ENCODE measurements around the gene DNAJC3.
A peak's percentile ranks its signal among the peaks of the same experiment; 100 is the strongest.
"Not testable (repeated sequence)": the region's sequence is repeated elsewhere in the genome, so short reads cannot be mapped to it uniquely, and the experiment has no call there.

The DNAJC3 gene

GRCh38 chr13:95676762-95677563 is at the start of gene DNAJC3:
Gene DNAJC3 (plus strand): TSS chr13:95677139. CDS start chr13:95677256, 117 bp downstream.
- DNase-seq (ENCODE audit: low read depth, low spot score): peak; percentile 100

- no peak for DNase-seq (ENCODE audit: low read depth, low spot score)
Measured at GRCh38 chr13:95627590-95627989, 49.3 kb upstream of the DNAJC3 start.

- no peak for DNase-seq (ENCODE audit: low read depth, low spot score)
Measured at GRCh38 chr13:95628488-95628887, 48.5 kb upstream of the DNAJC3 start.

GRCh38 chr13:95629071-95629470 is 47.9 kb upstream of the DNAJC3 start:
- DNase-seq (ENCODE audit: low read depth, low spot score): no peak

GRCh38 chr13:95630593-95630992 is 46.3 kb upstream of the DNAJC3 start:
- no peak for DNase-seq (ENCODE audit: low read depth, low spot score)

- DNase-seq (ENCODE audit: low read depth, low spot score): peak; percentile 18
Measured at GRCh38 chr13:95636853-95637252, 40.1 kb upstream of the DNAJC3 start.

- peak; percentile 28 for DNase-seq (ENCODE audit: low read depth, low spot score)
Measured at GRCh38 chr13:95641291-95642027, 35.5 kb upstream of the DNAJC3 start.

- DNase-seq (ENCODE audit: low read depth, low spot score): peak; percentile 79
Measured at GRCh38 chr13:95642028-95642621, 34.8 kb upstream of the DNAJC3 start.

- DNase-seq (ENCODE audit: low read depth, low spot score): peak; percentile 13
Measured at GRCh38 chr13:95642999-95643398, 33.9 kb upstream of the DNAJC3 start.

GRCh38 chr13:95643571-95643935 is 33.4 kb upstream of the DNAJC3 start:
- peak; percentile 62 for DNase-seq (ENCODE audit: low read depth, low spot score)

GRCh38 chr13:95643936-95644598 is 32.9 kb upstream of the DNAJC3 start:
- DNase-seq (ENCODE audit: low read depth, low spot score): peak; percentile 75

- DNase-seq (ENCODE audit: low read depth, low spot score): peak; percentile 94
Measured at GRCh38 chr13:95644601-95645052, 32.3 kb upstream of the DNAJC3 start, which contains the start of gene DZIP1. Gene DZIP1 (minus strand): TSS chr13:95644706. CDS start chr13:95642029, 2,677 bp downstream.

- DNase-seq (ENCODE audit: low read depth, low spot score): no peak
Measured at GRCh38 chr13:95647321-95647720, 29.6 kb upstream of the DNAJC3 start.

GRCh38 chr13:95650696-95651095 is 26.2 kb upstream of the DNAJC3 start:
- no peak for DNase-seq (ENCODE audit: low read depth, low spot score)

GRCh38 chr13:95652244-95652764 is 24.6 kb upstream of the DNAJC3 start:
- no peak for DNase-seq (ENCODE audit: low read depth, low spot score)

GRCh38 chr13:95652821-95653220 is 24.1 kb upstream of the DNAJC3 start:
- no peak for DNase-seq (ENCODE audit: low read depth, low spot score)

- DNase-seq (ENCODE audit: low read depth, low spot score): no peak
Measured at GRCh38 chr13:95656386-95657015, 20.4 kb upstream of the DNAJC3 start.

- DNase-seq (ENCODE audit: low read depth, low spot score): no peak
Measured at GRCh38 chr13:95659500-95659899, 17.4 kb upstream of the DNAJC3 start.

GRCh38 chr13:95660981-95661581 is 15.9 kb upstream of the DNAJC3 start:
- DNase-seq (ENCODE audit: low read depth, low spot score): peak; percentile 49

GRCh38 chr13:95667235-95667634 is 9.7 kb upstream of the DNAJC3 start:
- not testable (repeated sequence) for DNase-seq (ENCODE audit: low read depth, low spot score)

- no peak for DNase-seq (ENCODE audit: low read depth, low spot score)
Measured at GRCh38 chr13:95671597-95671996, 5.3 kb upstream of the DNAJC3 start.
